ENCODE data around the gene GPN3. TPM values are rescaled to one million over a fixed set of nuclear protein-coding genes. Genes with fewer than 3 reads are reported as not detected.

GPN3 gene
- total RNA-seq, 1 experiment from 2014 or later: 31.8 TPM

DNA sequence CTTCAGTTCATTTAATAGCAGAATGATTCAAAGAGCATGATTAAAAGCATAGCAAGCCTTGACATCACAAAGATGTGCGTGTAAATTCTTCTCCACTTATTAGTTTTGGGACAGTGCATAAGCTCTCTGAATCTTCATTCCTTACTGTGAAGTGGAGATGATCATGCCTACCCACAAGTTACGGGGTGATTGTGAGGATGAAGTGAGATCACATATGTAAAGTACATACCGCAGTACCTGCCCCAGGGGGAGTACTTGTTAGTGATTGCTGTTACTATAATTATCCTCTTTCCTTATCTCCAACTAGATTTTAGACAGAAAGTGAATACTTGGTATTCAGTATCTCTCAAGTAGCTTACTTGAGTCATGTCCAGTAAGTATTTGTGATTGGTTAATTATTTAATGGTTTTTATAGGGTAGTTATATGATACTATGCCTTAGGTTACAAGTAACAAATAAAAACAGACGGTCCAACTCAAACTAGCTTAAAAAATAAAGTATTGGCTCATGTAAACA lies 40.1 kb upstream of the GPN3 start:
- TF ChIP-seq CTCF (IDR thresholded peaks at IDR 0.05; ENCODE audit: unreplicated experiment): no peak
- CTCF ChIA-PET: interaction anchor here (0.7 kb wide), 1 partner anchor 93 kb away, joined by 3 read pairs; no protein-coding TSS in a partner anchor
- H3K36me3 Mint-ChIP-seq (ENCODE audit: insufficient read depth, unreplicated experiment): no peaks in the 10 kb centered on the region
- H3K27me3 Mint-ChIP-seq (ENCODE audit: unreplicated experiment): no peaks in the 10 kb centered on the region
- H3K4me3 Mint-ChIP-seq (ENCODE audit: low read depth, unreplicated experiment): no peak overlapping the region
- intact Hi-C loops (cut with micrococcal nuclease; ENCODE audit: unreplicated experiment): no loop called here
- no peak overlapping the region for H3K27ac Mint-ChIP-seq (ENCODE audit: unreplicated experiment)
- no peak for DNase-seq
- no peaks in the 10 kb centered on the region for H3K9me3 Mint-ChIP-seq (ENCODE audit: low read depth, unreplicated experiment)
- no peaks in the 10 kb centered on the region for H3K4me1 Mint-ChIP-seq (ENCODE audit: low read depth, unreplicated experiment)
- BruUV-seq (replicated peaks): no TSS peak

GRCh38 chr12:110505332-110505731 lies 37.3 kb upstream of the GPN3 start:
- Mint-ChIP-seq H3K27ac (ENCODE audit: unreplicated experiment) (no peak overlapping the region), H3K9me3 (ENCODE audit: low read depth, unreplicated experiment) (no peaks in the 10 kb centered on the region), H3K27me3 (ENCODE audit: unreplicated experiment) (no peaks in the 10 kb centered on the region), H3K4me1 (ENCODE audit: low read depth, unreplicated experiment) (peaks cover 6% of the 10 kb centered on the region), H3K36me3 (ENCODE audit: insufficient read depth, unreplicated experiment) (peaks cover 21% of the 10 kb centered on the region), H3K4me3 (ENCODE audit: low read depth, unreplicated experiment) (no peak overlapping the region)
- no peak for DNase-seq
- BruUV-seq (replicated peaks): no TSS peak
- CTCF ChIA-PET: no interaction called here
- intact Hi-C loops (cut with micrococcal nuclease; ENCODE audit: unreplicated experiment): no loop called here
- no peak for TF ChIP-seq CTCF (IDR thresholded peaks at IDR 0.05; ENCODE audit: unreplicated experiment)

GRCh38 chr12:110503432-110503831 lies 35.4 kb upstream of the GPN3 start:
- H3K27ac Mint-ChIP-seq (ENCODE audit: unreplicated experiment): no peak overlapping the region

More at GRCh38 chr12:110503432-110503831, 35.4 kb upstream of the GPN3 start:
- no peak for DNase-seq
- H3K4me1 Mint-ChIP-seq (ENCODE audit: low read depth, unreplicated experiment): peaks cover 15% of the 10 kb centered on the region
- no peak overlapping the region for H3K4me3 Mint-ChIP-seq (ENCODE audit: low read depth, unreplicated experiment)
- no peaks in the 10 kb centered on the region for H3K27me3 Mint-ChIP-seq (ENCODE audit: unreplicated experiment)
- BruUV-seq (replicated peaks): no TSS peak
- intact Hi-C loops (cut with micrococcal nuclease; ENCODE audit: unreplicated experiment): no loop called here
- peaks cover 30% of the 10 kb centered on the region for H3K36me3 Mint-ChIP-seq (ENCODE audit: insufficient read depth, unreplicated experiment)
- TF ChIP-seq CTCF (IDR thresholded peaks at IDR 0.05; ENCODE audit: unreplicated experiment): no peak
- CTCF ChIA-PET: interaction anchor here (0.6 kb wide), 2 partner anchors 98 to 504 kb away, joined by 3 to 4 read pairs; partner anchors contain the start of gene ANKRD13A
- H3K9me3 Mint-ChIP-seq (ENCODE audit: low read depth, unreplicated experiment): no peaks in the 10 kb centered on the region

Data from Calu3 (cell line).